ENCODE data around the gene RERE. TPM values are rescaled to one million over a fixed set of nuclear protein-coding genes. Genes with fewer than 3 reads are reported as not detected.

Gene RERE
- total and polyA plus RNA-seq, 11 donors: 53.5 to 236 (median 121) TPM

- intact Hi-C loops (cut with DNase I): no loop called here
- Histone ChIP-seq H3K9me3 (peaks cover 0 to 6% (median 0%) of the 10 kb centered on the region in 12 donors), H3K27ac (peak overlapping the region in 2 of 12 donors; percentile 38 to 44), H3K36me3 (no peaks in the 10 kb centered on the region), H3K27me3 (no peaks in the 10 kb centered on the region), H3K4me3 (no peak overlapping the region), H3K4me1 (peaks cover 0 to 32% (median 12%) of the 10 kb centered on the region in 12 donors)
- ATAC-seq (no peak), DNase-seq (no peak)
- 85 to 94% (median 89%) methylated on average over 2 of the region's 2 CpGs for WGBS, 4 donors
- no peak for TF ChIP-seq CTCF (IDR thresholded peaks at IDR 0.05)
- TF ChIP-seq POLR2A (IDR thresholded peaks at IDR 0.05): no peak
These were observed 129.9 kb downstream of the RERE start for GRCh38 chr1:8687538-8687937.

GRCh38 chr1:8687039-8687438, 130.4 kb downstream of the RERE start:
- DNase-seq (no peak), ATAC-seq (peak in 1 of 4 donors; percentile 50)

GRCh38 chr1:8685463-8685862, 132.0 kb downstream of the RERE start:
- Histone ChIP-seq H3K27me3 (no peaks in the 10 kb centered on the region), H3K4me1 (peaks cover 0 to 48% (median 13%) of the 10 kb centered on the region in 12 donors), H3K4me3 (no peak overlapping the region), H3K27ac (no peak overlapping the region), H3K9me3 (peaks cover 0 to 6% (median 0%) of the 10 kb centered on the region in 12 donors), H3K36me3 (no peaks in the 10 kb centered on the region)
- TF ChIP-seq CTCF (IDR thresholded peaks at IDR 0.05): no peak
- no peak for TF ChIP-seq POLR2A (IDR thresholded peaks at IDR 0.05)
- no peak for DNase-seq
- WGBS, 4 donors: 84 to 89% (median 87%) methylated on average over 8 of the region's 8 CpGs
- intact Hi-C loops (cut with DNase I): no loop called here
- no peak for ATAC-seq

More at GRCh38 chr1:8687039-8687438, 130.4 kb downstream of the RERE start:
- Histone ChIP-seq H3K9me3 (peaks cover 0 to 6% (median 0%) of the 10 kb centered on the region in 12 donors), H3K36me3 (no peaks in the 10 kb centered on the region), H3K27me3 (no peaks in the 10 kb centered on the region), H3K4me3 (no peak overlapping the region), H3K27ac (peak overlapping the region in 2 of 12 donors; percentile 38 to 44), H3K4me1 (peaks cover 0 to 36% (median 12%) of the 10 kb centered on the region in 12 donors)
- 30 to 46% (median 37%) methylated on average over 4 of the region's 4 CpGs for WGBS, 4 donors
- TF ChIP-seq POLR2A (IDR thresholded peaks at IDR 0.05): no peak
- intact Hi-C loops (cut with DNase I): no loop called here

- no peak for DNase-seq
- H3K4me3 ChIP-seq: no peak overlapping the region
- peaks cover 0 to 56% (median 21%) of the 10 kb centered on the region in 12 donors for H3K4me1 ChIP-seq
- ATAC-seq: no peak
- no peak overlapping the region for H3K27ac ChIP-seq
- 95 to 100% (median 95%) methylated on average over 1 of the region's 1 CpG for WGBS, 4 donors
- no peaks in the 10 kb centered on the region for H3K36me3 ChIP-seq
- TF ChIP-seq CTCF (IDR thresholded peaks at IDR 0.05): no peak
- TF ChIP-seq POLR2A (IDR thresholded peaks at IDR 0.05): no peak
- intact Hi-C loops (cut with DNase I): no loop called here
- H3K27me3 ChIP-seq: no peaks in the 10 kb centered on the region
- no peaks in the 10 kb centered on the region for H3K9me3 ChIP-seq
These were observed 132.8 kb downstream of the RERE start for GRCh38 chr1:8684590-8684989.

GRCh38 chr1:8682573-8682972, 134.9 kb downstream of the RERE start:
- no peak overlapping the region for H3K27ac ChIP-seq
- peaks cover 0 to 57% (median 27%) of the 10 kb centered on the region in 12 donors for H3K4me1 ChIP-seq
- intact Hi-C loops (cut with DNase I): no loop called here
- no peak overlapping the region for H3K4me3 ChIP-seq
- no peaks in the 10 kb centered on the region for H3K36me3 ChIP-seq
- no peaks in the 10 kb centered on the region for H3K9me3 ChIP-seq
- no peaks in the 10 kb centered on the region for H3K27me3 ChIP-seq
- ATAC-seq (no peak), DNase-seq (no peak)
- 95 to 97% (median 95%) methylated on average over 4 of the region's 4 CpGs for WGBS, 4 donors
- no peak for TF ChIP-seq CTCF (IDR thresholded peaks at IDR 0.05)
- no peak for TF ChIP-seq POLR2A (IDR thresholded peaks at IDR 0.05)

All from heart left ventricle (tissue), 16 donors.